Body of pancreas (tissue), 4 donors: ENCODE data around the gene LRP3. TPM values are rescaled to one million over a fixed set of nuclear protein-coding genes. Genes with fewer than 3 reads are reported as not detected.

Experiments
- ATAC-seq: fragments of 150-250 bp; one replicate; pipeline ENCODE4 v1.9.1; 2016
- DNase-seq, 4 donors: peaks; one replicate each; pipeline ENCODE4 v3.0.0-alpha.2; 2019
- H3K27ac ChIP-seq, 4 donors: fragments of 200-600 bp; sonication (generic); 1 replicate in 3 of 4; 2 replicates in 1 of 4; pipeline versions ENCODE4 v1.5.1 to v1.6.1; 2016 to 2019; ENCODE audit warnings: mild to moderate bottlenecking in 1 of 4, mixed read lengths in 1 of 4, moderate library complexity in 1 of 4
- H3K27me3 ChIP-seq, 2 donors: fragments of 200-600 bp; sonication (generic); one replicate each; pipeline ENCODE4 v1.6.0; 2016; ENCODE audit warnings: mild to moderate bottlenecking in 1 of 2
- H3K36me3 ChIP-seq, 2 donors: fragments of 200-600 bp; sonication (generic); replicated peaks in 1 of 2; 2 replicates each; pipeline ENCODE4 v1.5.1; 2016; ENCODE audit warnings: low read depth in 2 of 2; ENCODE audit not compliant: insufficient read depth in 1 of 2
- H3K4me1 ChIP-seq: fragments of 200-600 bp; sonication (generic); one replicate; pipeline ENCODE4 v1.6.0; 2016
- H3K4me3 ChIP-seq, 2 donors: fragments of 200-600 bp; sonication (generic); 1 replicate in 1 of 2; 2 replicates in 1 of 2; pipeline ENCODE4 v1.5.1; 2016 to 2019
- H3K9me3 ChIP-seq, 3 donors: fragments of 200-600 bp; sonication (generic); 1 replicate in 2 of 3; 2 replicates in 1 of 3; pipeline ENCODE4 v1.5.1; 2016
- POLR2A ChIP-seq, 3 donors: fragments of 450-650 bp; IDR thresholded peaks; one replicate each; pipeline ENCODE4 v1.6.1; 2016; ENCODE audit warnings: antibody characterized with exemption in 3 of 3, mild to moderate bottlenecking in 2 of 3
- WGBS, 2 donors: methylation state at CpG; one replicate each; pipeline ENCODE4 v1.1.5; 2017; 5-methylcytosine and 5-hydroxymethylcytosine counted together
- intact Hi-C: fragments of 100-400 bp; cut with DNase I; formaldehyde crosslinking; loops from one replicate; pipeline ENCODE4 v1.15.1; 2023
- total RNA-seq, 2 donors: library from RNA; depleted of rRNA; stranded (reverse); fragments of >200 nt; gene quantifications; one replicate each; pipeline ENCODE4 v1.1.0, GENCODE V29; 2016
- TF ChIP-seq, protein P1 (sequence below), 7 experiments: fragments of 450-650 bp in 4 of 7; fragments of 200-600 bp in 3 of 7; sonication (generic) in 3 of 7; IDR thresholded peaks; one replicate each; pipeline ENCODE4 v1.5.1; 2016 to 2019; ENCODE audit warnings: antibody characterized with exemption in 7 of 7

Gene LRP3
- total RNA-seq, 2 donors from 2014 or later, result 18.1 to 23.3 TPM

DNA sequence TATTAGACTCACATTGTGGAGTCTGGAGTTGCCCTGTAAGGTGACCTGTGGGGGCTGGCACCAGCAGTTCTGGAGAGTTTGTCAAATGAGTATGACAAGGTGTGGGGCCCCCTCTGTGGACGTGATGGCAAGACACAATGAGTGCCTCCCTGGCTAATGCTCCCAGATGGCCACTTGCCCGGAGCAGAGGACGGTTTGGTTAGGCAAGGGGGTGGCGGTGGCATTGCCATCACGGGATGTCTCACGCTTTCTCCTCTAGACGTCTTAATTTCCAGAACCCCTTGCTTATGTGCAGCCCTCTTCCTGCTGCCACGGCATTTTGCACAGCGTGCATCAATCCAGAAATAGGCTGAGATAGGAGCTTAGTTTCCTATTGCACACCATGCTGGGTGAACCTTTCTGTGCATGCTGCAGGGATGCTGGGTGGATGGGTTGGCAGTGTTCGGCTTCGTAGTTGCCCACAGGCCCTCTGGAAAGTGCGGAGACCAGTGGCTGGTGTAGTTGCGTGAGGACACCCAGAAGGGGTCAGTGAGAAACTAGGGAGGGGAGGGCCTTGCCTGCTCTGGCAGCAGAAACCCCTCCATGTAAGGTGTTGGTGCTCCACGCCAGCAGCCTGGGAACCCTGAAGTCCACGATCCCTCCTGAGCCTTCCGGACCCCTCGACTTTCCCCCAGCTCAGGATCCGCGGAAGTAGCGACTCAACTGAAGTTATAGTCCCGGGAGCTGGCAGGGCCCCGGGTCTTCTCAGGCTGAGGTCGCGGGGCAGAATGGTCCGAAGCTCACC, 18.1 kb upstream of the LRP3 start:
- ATAC-seq (no peak), DNase-seq (peak in 1 of 4 donors; percentile 30)
- H3K36me3 ChIP-seq, result no peaks in the 10 kb centered on the region
- H3K4me1 ChIP-seq, result peaks cover 25% of the 10 kb centered on the region
- TF ChIP-seq, protein P1, sequence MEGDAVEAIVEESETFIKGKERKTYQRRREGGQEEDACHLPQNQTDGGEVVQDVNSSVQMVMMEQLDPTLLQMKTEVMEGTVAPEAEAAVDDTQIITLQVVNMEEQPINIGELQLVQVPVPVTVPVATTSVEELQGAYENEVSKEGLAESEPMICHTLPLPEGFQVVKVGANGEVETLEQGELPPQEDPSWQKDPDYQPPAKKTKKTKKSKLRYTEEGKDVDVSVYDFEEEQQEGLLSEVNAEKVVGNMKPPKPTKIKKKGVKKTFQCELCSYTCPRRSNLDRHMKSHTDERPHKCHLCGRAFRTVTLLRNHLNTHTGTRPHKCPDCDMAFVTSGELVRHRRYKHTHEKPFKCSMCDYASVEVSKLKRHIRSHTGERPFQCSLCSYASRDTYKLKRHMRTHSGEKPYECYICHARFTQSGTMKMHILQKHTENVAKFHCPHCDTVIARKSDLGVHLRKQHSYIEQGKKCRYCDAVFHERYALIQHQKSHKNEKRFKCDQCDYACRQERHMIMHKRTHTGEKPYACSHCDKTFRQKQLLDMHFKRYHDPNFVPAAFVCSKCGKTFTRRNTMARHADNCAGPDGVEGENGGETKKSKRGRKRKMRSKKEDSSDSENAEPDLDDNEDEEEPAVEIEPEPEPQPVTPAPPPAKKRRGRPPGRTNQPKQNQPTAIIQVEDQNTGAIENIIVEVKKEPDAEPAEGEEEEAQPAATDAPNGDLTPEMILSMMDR (IDR thresholded peaks at IDR 0.05), result no peak
- no peak for TF ChIP-seq POLR2A (IDR thresholded peaks at IDR 0.05)
- H3K27me3 ChIP-seq, result no peaks in the 10 kb centered on the region
- 7 to 11% methylated on average over 16 to 25 of the region's 25 CpGs for WGBS, 2 donors
- H3K27ac ChIP-seq, result peak overlapping the region; percentile 71 to 97 (median 94)
- H3K4me3 ChIP-seq, result peak overlapping the region; percentile 42 to 82
- intact Hi-C loops, result no loop called here
- H3K9me3 ChIP-seq, result no peaks in the 10 kb centered on the region

DNA sequence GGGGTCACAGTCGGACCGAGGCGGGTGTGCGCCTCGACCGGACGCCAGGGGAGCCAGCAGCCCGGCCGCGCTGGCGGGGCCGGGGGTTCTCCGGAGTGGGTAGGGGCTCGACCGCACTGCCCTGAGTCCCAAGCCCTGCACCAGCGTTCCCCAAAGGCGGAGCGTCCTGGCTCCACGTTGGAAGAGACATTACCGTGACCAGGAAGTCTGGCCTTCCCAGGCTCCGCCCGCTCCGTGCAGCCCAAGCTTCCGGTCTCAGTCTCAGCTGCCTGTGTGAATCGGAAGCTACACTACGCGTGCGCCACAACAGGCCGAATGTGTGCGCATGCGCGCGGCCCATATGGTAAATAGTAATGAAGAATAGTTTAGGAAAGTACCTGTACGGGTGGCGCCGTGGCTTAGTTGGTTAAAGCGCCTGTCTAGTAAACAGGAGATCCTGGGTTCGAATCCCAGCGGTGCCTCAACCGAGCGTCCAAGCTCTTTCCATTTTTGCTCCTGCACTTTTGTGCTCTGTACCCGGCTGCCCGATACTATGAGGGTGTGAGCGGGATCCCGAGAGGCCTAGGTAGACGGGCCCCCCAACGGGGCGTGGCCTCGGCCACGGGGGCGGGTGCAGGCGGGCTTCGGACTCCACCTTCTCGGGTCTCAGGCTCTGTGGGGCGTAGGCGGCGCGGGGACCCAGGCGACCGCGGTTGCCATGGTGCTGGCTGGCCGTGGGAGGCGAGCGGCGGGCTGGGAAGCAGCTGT, 17.3 kb upstream of the LRP3 start:
- Histone ChIP-seq H3K27me3 (no peaks in the 10 kb centered on the region), H3K27ac (peak overlapping the region; percentile 71 to 97 (median 94)), H3K36me3 (no peaks in the 10 kb centered on the region), H3K4me1 (peaks cover 25% of the 10 kb centered on the region), H3K4me3 (peak overlapping the region; percentile 42 to 82), H3K9me3 (no peaks in the 10 kb centered on the region)
- peak; percentile 90 for ATAC-seq
- peak; percentile 97 to 98 (median 98) for DNase-seq
- TF ChIP-seq, protein P1 (IDR thresholded peaks at IDR 0.05), result peak in 4 of 7 experiments; percentile 20 to 43 (median 38)
- peak; percentile 77 to 97 (median 94) for TF ChIP-seq POLR2A (IDR thresholded peaks at IDR 0.05)
- WGBS, 2 donors, result 0% methylated on average over 17 to 63 of the region's 65 CpGs
- intact Hi-C loops, result no loop called here

DNA sequence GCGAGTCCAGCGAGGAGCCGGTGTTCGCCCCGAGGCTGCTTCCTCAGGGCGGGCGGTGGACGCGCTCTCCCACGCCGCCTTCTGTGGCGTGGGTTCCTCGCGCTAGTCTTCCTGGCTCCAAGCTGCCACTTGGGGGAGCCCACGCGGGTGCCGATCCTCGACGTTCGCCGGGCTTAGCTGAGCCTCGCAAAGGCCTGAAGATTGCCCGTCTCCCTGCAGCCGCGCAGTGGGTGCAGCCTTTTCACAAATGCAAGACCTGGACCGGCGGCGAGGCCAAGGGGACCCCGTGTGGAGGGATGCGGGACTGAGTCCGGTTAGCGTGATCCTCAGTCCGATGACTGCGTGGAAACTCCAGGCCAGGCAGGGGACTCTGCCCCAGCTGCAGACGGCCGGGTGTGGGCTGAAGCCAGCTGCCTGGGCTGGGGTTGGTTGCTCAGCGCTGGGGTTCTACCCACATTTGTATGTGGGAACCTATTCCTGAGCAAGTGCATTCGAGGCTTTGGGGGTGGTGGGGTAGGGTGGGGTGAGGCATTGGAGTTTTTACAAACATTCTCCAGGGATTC, 16.6 kb upstream of the LRP3 start:
- Histone ChIP-seq H3K4me1 (peaks cover 25% of the 10 kb centered on the region), H3K36me3 (no peaks in the 10 kb centered on the region), H3K27me3 (no peaks in the 10 kb centered on the region), H3K4me3 (peak overlapping the region; percentile 24 to 26), H3K9me3 (no peaks in the 10 kb centered on the region), H3K27ac (peak overlapping the region; percentile 56 to 97 (median 83))
- WGBS, 2 donors, result 0% methylated on average over 8 to 38 of the region's 38 CpGs
- intact Hi-C loops, result no loop called here
- TF ChIP-seq POLR2A (IDR thresholded peaks at IDR 0.05), result no peak
- TF ChIP-seq, protein P1 (IDR thresholded peaks at IDR 0.05), result peak in 6 of 7 experiments; percentile 15 to 48 (median 40)
- ATAC-seq (peak; percentile 17), DNase-seq (peak in 1 of 4 donors; percentile 73)

DNA sequence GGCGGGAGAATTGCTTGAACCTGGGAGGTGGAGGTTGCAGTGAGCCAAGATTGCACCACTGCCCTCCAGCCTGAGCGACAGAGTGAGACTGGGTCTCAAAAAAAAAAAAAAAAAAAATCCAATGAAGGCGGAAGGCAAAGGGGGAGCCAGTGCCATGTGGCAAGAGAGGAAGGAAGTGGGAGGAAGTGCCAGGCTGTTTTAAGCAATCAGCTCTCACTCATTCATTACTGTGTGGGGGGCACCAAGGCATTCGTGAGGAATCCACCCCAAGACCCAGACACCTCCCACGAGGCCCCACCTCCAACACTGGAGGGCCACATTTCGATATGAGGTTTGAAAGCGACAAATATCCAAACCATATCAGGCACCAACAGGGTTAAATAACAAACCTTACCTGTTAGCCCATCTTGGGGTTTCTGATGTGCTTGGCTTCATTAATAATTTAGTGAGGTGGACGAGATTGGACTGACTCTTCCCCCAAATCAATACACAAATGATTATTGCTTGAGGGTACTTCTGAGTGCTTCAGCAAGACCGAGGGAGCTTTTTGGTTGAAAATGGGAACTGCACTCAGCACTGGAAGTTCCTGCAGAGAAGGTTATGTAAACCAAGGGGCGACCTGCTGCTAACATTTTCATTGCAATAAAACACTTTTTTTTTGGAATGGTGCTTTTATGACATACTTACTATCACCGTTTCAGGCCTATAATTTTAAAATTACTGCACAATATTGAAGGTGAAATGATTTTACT, 7.5 kb upstream of the LRP3 start:
- no peak for ATAC-seq
- Histone ChIP-seq H3K27me3 (no peaks in the 10 kb centered on the region), H3K9me3 (no peaks in the 10 kb centered on the region), H3K4me3 (no peak overlapping the region), H3K36me3 (no peaks in the 10 kb centered on the region), H3K4me1 (no peaks in the 10 kb centered on the region), H3K27ac (no peak overlapping the region)
- 51 to 66% methylated on average over 11 of the region's 11 CpGs for WGBS, 2 donors
- TF ChIP-seq POLR2A (IDR thresholded peaks at IDR 0.05), result no peak
- TF ChIP-seq, protein P1 (IDR thresholded peaks at IDR 0.05), result no peak
- intact Hi-C loops, result no loop called here
- DNase-seq, result no peak
